ENCODE results near the gene HOXA3. TPM values are rescaled to one million over a fixed set of nuclear protein-coding genes. Genes with fewer than 3 reads are reported as not detected.
A peak's percentile ranks its signal among the peaks of the same experiment; 100 is the strongest.

The HOXA3 gene
- total RNA-seq, 2 donors from 2014 or later, result not detected

DNA sequence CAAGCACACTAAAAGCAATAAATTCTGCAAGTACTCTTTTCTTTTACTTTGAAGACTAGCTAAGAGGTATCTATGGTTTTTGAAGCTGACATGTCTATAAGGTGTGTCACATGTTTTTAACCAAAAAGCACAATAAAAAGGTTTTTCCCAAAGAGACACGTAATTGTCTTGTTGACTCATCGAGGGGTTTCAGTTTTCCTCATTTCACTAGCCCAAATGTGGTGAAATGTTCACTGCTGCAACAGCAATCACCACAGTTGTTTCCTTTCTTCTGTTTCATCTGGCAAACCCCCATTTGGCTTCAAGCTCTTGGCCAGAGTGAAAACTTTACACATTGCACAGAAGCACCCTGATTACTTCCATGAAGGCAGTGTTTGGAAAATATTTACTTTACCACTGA, 18.0 kb downstream of the HOXA3 start:
- H3K36me3 Mint-ChIP-seq, result peaks cover 0 to 1% of the 10 kb centered on the region in 2 donors
- DNase-seq (ENCODE audit: low spot score in 2 of 2) (no peak), ATAC-seq (peak; percentile 74 to 90)
- no peak overlapping the region for H3K27ac Mint-ChIP-seq
- H3K9me3 Mint-ChIP-seq, result no peaks in the 10 kb centered on the region

DNA sequence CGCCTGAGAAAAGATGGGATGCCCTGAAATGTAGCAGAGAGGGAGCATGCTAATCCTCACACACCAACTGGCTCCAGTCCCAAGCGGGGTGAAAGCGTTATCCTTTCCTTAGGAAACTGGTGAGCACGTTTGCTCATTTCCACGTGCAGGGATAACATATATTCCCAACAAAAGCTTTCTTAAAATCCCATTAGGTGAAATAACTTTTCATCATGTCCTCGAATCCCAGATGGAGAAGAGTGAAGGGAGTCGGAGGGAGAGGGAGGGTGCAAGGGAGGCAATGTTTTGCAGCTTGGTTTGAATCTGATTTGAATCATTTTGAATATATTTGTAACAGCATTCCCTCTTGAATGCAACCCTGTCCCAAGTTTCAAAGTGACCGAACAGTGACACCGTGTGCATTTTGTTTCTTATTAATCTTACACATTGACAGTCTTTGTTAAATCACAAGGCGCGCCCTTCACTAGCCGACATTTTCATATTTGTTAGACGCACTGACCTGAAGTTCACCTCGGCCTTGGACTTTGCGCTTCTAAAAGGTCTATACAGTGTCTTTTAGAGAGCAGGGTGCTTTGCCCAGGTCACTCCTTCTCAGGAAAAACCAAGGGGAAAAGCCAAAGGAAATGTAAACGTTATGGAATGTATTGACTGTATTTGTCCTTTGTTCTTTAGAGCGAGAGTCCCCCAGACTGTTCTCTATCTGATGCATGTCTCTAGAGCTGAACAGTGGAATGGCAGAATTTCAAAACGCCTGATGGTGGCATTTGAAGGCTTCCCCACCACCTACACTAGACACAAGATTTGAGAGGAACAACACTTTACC, 18.8 kb downstream of the HOXA3 start:
- peak in 1 of 2 donors; percentile 1 for ATAC-seq
- no peaks in the 10 kb centered on the region for H3K9me3 Mint-ChIP-seq
- peaks cover 0 to 4% of the 10 kb centered on the region in 2 donors for H3K36me3 Mint-ChIP-seq
- H3K27ac Mint-ChIP-seq, result no peak overlapping the region
- DNase-seq (ENCODE audit: low spot score in 2 of 2), result no peak

- H3K9me3 Mint-ChIP-seq, result no peaks in the 10 kb centered on the region
- no peak for DNase-seq (ENCODE audit: low spot score in 2 of 2)
- peaks cover 0 to 4% of the 10 kb centered on the region in 2 donors for H3K36me3 Mint-ChIP-seq
- H3K27ac Mint-ChIP-seq, result no peak overlapping the region
- no peak for ATAC-seq
Observed at GRCh38 chr7:27132978-27133377, 19.4 kb downstream of the HOXA3 start.

DNA sequence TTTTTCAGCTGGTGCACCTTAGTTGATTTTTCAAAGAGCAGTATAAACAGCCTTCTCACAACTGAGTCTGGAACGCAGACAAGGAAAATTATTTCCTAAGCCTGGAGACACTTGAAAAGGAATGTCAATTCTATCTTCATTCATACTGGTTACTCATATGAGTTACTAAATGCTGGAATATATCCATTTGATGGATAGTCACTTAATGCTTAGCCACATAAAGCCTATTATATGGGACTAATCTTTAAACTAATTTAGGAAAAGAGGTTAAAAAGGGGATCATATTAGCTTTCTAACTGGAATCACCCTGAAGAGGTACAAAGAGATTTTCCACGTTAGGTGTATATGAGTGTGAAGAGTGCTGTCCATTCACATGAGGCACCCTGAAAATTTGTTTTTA, 20.2 kb downstream of the HOXA3 start:
- Mint-ChIP-seq H3K9me3 (no peaks in the 10 kb centered on the region), H3K36me3 (peaks cover 0 to 4% of the 10 kb centered on the region in 2 donors), H3K27ac (no peak overlapping the region)
- DNase-seq (ENCODE audit: low spot score in 2 of 2) (no peak), ATAC-seq (no peak)

GRCh38 chr7:27131390-27131819, 21.0 kb downstream of the HOXA3 start:
- H3K36me3 Mint-ChIP-seq, result peaks cover 0 to 4% of the 10 kb centered on the region in 2 donors
- H3K27ac Mint-ChIP-seq, result peak overlapping the region in 1 of 2 donors; percentile 60
- H3K9me3 Mint-ChIP-seq, result no peaks in the 10 kb centered on the region
- no peak for ATAC-seq
- no peak for DNase-seq (ENCODE audit: low spot score in 2 of 2)

- H3K9me3 Mint-ChIP-seq, result no peaks in the 10 kb centered on the region
- H3K36me3 Mint-ChIP-seq, result peaks cover 0 to 4% of the 10 kb centered on the region in 2 donors
- ATAC-seq (peak; percentile 62 to 86), DNase-seq (ENCODE audit: low spot score in 2 of 2) (peak; percentile 56 to 71)
- peak within 1 kb of the TSS in 1 of 2 donors; percentile 60 for H3K27ac Mint-ChIP-seq
Observed at GRCh38 chr7:27130540-27131389, 21.6 kb downstream of the HOXA3 start, which contains the start of gene HOXA4. TSS of gene HOXA4 (minus strand) at chr7:27130757. CDS start at chr7:27130733, 24 bp downstream.

DNA sequence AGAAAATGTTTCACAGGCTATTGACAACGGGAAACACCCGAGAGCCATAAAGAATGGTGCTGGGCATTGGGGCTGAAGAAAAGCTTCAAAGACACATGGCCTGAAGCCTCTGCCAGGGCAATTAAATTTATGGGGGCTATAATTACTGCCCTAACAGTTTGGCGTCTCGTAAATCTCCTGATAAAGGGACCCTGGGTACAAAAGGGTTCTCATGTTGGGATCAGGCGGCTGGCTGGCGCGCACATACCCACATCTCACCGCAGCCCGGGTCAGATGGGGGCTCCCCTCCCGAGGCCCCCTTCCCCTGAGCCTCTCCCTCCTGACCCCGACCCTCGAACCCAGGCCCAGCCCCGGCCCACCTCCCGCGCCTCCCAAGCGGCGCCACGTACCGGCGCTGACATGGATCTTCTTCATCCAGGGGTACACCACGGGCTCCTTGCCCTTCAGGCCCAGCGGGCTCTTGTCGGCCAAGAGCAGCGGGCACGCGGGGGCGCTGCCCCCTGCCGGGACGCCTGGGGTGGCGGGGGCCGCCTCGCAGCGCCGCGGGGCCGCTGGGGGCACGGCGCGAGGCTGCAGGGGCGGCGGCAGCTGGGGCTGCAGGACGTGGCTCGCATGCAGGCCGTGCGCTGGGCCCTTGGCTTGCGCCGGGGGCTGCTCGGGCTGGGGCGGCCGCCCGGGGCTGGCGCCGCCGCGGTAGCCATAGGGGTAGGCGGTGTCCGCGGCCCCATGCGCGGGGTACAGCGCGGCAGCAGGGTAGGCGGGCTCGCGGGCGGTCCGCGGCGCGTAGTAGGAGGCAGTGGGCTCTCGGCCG, 22.4 kb downstream of the HOXA3 start:
- no peak overlapping the region for H3K27ac Mint-ChIP-seq
- peaks cover 0 to 4% of the 10 kb centered on the region in 2 donors for H3K36me3 Mint-ChIP-seq
- H3K9me3 Mint-ChIP-seq, result no peaks in the 10 kb centered on the region
- DNase-seq (ENCODE audit: low spot score in 2 of 2) (no peak), ATAC-seq (peak; percentile 21 to 29)

- H3K27ac Mint-ChIP-seq, result no peak overlapping the region
- no peak for ATAC-seq
Observed at GRCh38 chr7:27128776-27129728, 23.3 kb downstream of the HOXA3 start.

DNA sequence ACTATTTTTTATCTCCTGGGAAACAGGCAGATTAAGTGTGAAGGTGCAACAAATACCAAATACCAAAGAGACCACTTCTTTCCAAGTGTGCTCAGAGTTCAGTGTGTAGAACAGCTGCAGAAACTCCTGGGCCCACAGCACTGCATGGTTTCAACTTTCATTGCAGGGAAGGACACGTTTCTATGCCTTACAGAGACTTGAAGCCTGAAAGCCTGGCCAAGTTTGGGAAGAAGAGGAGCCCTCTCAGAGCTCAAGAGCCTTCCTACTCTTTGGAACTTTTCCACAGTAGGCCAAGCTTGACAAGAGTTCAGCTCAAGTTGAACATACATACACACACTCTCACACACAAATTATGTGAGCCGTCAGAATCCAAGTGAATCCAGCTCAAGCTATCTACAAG, 24.3 kb downstream of the HOXA3 start:
- Mint-ChIP-seq H3K36me3 (peaks cover 0 to 4% of the 10 kb centered on the region in 2 donors), H3K9me3 (no peaks in the 10 kb centered on the region), H3K27ac (no peak overlapping the region)
- ATAC-seq, result no peak
- no peak for DNase-seq (ENCODE audit: low spot score in 2 of 2)

More at GRCh38 chr7:27128776-27129728, 23.3 kb downstream of the HOXA3 start:
- H3K36me3 Mint-ChIP-seq, result peaks cover 0 to 4% of the 10 kb centered on the region in 2 donors
- no peaks in the 10 kb centered on the region for H3K9me3 Mint-ChIP-seq
- DNase-seq (ENCODE audit: low spot score in 2 of 2), result no peak

DNA sequence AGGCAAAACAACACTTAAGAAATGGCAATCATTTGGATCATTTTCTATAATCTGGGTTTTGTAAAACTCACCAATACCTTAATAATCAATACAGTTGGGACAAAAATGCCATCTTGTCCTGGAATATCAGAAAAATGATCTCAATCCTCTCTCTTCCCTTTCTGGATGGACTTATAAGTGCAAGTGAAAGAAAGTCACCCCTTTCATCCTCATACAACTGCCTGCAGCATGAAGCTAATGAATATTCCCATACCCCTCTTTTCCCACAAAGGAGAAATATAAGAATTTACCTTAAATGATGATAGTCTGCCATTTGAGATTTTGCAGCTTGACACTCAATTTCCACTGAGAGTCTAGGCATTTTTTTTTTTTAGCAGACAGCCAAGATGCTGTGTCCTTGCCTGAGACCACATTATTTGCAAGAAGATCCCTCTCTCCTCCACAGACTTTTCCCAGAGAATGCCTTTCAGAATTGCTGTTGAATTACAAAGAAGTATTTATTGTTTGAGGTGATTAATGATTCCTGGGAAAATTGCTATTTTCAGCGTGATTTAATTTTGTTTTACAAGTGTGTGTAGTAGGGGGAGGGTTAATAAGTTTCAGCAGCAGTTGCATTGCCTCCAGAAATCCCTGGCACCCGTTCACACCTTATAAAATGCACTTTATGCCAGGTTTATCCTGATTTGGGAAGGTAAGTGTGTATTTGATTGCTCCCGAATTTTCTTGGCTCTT, 25.6 kb downstream of the HOXA3 start:
- H3K27ac Mint-ChIP-seq, result no peak overlapping the region
- H3K9me3 Mint-ChIP-seq, result no peaks in the 10 kb centered on the region
- no peak for DNase-seq (ENCODE audit: low spot score in 2 of 2)
- no peak for ATAC-seq
- H3K36me3 Mint-ChIP-seq, result peaks cover 0 to 4% of the 10 kb centered on the region in 2 donors

GRCh38 chr7:27125986-27126394, 26.4 kb downstream of the HOXA3 start:
- no peak for ATAC-seq
- Mint-ChIP-seq H3K36me3 (peaks cover 0 to 4% of the 10 kb centered on the region in 2 donors), H3K27ac (no peak overlapping the region), H3K9me3 (no peaks in the 10 kb centered on the region)
- DNase-seq (ENCODE audit: low spot score in 2 of 2), result no peak

DNA sequence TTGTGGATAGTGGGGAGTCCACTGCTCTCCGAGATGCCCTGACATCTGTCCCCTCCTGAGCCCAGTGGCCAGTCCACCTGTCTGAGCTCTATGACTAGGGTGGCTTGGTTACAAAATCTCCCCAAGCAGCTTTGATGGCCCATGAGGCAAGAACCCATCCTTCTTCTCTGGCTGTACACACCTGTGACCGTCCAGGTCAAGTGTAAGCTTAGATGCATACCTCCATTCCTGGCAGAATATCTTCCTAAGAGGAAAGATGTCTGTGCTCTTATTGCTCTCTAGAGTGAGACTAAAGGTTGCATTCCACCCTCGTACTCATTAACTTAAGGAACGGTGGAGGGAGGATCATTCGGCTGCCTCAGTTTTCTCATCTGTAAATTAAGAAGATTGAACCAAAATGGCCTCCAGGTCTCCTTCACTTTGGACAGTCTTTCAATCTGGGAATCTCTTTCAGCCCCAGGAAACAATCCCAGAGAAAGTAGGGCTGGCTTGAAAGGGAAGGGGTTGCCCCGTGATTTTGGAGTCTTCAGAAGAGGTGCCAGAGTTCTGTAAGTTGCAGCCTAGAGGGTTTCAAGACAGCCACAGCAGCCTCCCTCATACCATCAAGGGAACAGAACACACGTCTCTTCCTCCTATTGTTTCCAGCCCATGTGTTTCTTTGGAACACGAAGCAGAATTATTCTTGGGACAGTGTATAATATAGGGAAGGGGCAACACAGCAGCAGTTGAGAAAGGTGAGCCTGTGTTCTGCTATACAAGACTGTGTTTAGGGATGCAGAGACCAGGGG, 27.3 kb downstream of the HOXA3 start:
- H3K9me3 Mint-ChIP-seq, result no peaks in the 10 kb centered on the region
- peaks cover 0 to 4% of the 10 kb centered on the region in 2 donors for H3K36me3 Mint-ChIP-seq
- H3K27ac Mint-ChIP-seq, result no peak overlapping the region
- ATAC-seq (no peak), DNase-seq (ENCODE audit: low spot score in 2 of 2) (no peak)

DNA sequence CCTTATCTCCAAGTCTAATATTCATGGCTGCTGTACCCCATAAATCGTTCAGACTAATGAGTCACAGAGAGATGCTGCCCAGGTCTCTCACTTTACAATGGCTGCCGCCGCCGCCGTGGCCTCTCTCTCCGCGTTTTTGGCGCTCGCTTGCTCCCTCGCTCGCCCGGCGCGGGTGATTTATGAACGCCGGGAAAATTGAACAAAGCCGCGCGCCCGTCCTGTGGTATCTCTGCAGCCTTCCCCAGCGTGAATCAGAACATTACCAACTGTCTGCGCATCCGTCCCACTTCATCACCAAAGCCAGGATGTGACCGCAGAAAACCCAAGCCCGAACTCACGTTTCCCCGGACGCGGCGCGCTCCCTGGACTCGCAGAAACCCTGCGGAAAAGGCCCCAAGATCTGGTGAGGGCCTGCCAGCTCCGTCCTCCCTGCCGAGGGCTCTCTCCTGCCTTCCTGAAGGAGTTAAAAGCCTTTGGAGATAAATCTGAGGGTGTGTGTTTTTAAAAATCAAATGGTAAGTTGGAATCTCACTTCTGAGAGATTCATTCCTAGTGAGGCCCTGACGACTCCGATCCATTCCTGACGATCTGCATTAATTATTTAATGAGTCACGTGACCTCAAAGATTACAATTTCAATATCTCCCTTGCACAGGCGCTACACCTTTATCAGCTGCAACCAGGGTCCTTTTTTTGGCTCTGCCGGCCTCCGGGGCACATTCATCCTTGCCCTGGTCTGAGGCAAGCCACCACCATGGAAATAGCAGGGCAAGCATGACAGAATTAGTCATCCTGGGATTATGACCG, 28.1 kb downstream of the HOXA3 start:
- Mint-ChIP-seq H3K36me3 (peaks cover 0 to 2% of the 10 kb centered on the region in 2 donors), H3K9me3 (no peaks in the 10 kb centered on the region), H3K27ac (no peak overlapping the region)
- DNase-seq (ENCODE audit: low spot score in 2 of 2) (no peak), ATAC-seq (no peak)

All from activated naive CD4-positive, alpha-beta T cell treated with anti-CD3 and anti-CD28 coated beads, Interleukin-2, amount 50 U/mL, for 72 hours (primary cell).